ENCODE results near the gene CWC25.
A peak's percentile ranks its signal among the peaks of the same experiment; 100 is the strongest.

Gene CWC25

DNA sequence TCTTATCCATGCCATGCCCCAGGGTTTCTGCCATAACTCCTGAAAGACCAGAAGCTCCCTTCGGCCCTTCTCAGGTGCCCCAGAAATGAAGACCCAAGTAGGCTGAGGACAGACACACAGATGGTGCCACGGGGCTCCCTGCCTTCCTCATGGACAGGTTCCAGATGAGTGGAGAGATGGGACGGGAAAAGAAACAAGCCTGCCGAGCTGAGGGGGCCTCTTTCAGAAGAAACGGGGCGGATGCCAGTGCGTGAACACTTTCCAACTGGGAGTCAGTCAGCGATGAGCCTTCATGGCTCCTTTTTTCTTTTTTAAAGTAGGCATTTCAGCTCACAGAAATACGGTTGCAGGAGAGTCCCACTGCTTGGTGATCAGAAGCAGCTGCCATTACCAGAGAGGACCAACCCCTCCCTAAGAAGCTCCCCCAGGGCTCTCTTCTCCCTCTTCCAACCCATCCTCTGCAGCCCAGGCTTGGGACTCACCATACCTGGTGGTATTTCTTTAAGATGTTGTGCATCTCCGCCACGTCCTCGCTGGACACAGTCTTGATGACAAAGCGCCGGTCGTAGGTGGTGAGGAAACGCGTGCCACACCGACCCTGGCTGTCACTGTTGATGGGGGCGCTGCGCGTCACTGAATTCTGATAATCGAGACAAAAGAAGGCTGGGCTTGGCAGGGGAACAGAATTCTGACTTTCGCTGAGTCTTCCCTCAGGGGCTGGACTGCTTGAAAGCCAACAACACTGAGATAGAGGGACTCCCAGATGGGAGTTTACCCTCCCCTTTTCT lies 45.0 kb downstream of the CWC25 start:
- no peak for DNase-seq

GRCh38 chr17:38777641-38778250 lies 47.4 kb downstream of the CWC25 start:
- no peak for DNase-seq

- DNase-seq: no peak
Observed at GRCh38 chr17:38773258-38773657, 51.9 kb downstream of the CWC25 start.

DNA sequence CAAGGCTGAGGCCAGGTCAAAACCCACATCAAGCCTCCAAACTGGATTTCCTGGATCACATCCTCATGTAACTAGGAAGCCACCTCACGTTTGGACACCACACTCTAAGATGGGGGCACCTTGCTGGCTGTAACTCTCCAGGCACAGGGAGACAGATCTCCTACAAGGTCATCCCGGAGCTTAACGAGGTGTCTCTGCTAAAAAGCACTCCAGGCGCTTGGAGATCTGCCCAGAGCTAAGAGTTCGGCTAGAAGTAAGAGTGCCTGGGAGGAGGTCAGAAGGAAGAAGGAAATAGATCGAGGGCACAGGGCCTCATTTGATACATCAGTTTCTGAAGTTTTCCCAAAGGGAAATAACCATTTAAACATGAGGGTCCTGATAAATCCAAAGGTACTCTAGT lies 56.7 kb downstream of the CWC25 start:
- DNase-seq: no peak

DNA sequence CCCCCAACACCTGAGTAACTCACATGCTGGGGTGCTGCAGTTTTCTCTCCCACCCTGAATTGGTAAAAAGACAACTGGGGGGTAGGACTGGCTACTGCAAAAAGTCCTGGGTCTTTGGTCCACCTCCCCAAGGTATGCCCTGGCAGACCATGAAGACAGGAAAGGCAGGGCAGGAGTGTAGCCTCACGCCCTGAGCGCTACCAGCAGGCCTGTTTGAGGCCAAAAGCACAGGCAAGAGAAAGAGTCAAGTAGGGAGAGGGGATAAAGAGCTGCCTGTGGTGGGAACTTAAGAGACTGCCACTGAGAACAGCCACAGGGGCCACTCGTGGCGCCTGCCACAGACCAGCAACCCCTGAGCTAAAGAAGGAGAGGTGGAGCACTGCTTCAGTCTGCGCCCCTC lies 58.8 kb downstream of the CWC25 start:
- no peak for DNase-seq

- no peak for DNase-seq
Observed at GRCh38 chr17:38762231-38762630, 62.9 kb downstream of the CWC25 start.

DNA sequence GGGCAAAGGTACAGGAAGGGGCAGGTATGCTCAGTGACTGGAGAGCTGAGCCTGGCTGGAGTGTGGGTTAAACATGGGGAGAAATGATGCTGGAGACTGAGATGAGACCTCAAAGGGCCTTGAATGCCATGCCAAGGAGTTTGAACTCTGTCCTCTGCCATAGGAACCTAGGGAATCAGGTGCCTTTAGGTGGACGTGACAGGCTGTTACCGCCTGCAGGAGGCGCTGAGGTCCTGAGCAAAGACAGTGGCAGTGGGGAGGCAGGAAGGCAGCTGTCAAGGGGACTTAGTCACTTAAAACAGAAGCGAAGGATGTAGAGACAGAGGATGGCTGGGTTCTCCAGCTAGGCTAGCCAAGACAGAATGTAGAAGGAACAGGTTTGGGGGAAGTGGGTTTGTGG lies 63.5 kb downstream of the CWC25 start:
- no peak for DNase-seq

- DNase-seq: no peak
Observed at GRCh38 chr17:38753071-38753506, 72.0 kb downstream of the CWC25 start.

- DNase-seq: peak; percentile 96
Observed at GRCh38 chr17:38752308-38753070, 72.6 kb downstream of the CWC25 start, which contains the start of gene PSMB3. TSS of gene PSMB3 (plus strand) at chr17:38752741. CDS start at chr17:38752827, 86 bp downstream.

- DNase-seq: peak; percentile 98
Observed at GRCh38 chr17:38751808-38752307, 73.3 kb downstream of the CWC25 start.

DNA sequence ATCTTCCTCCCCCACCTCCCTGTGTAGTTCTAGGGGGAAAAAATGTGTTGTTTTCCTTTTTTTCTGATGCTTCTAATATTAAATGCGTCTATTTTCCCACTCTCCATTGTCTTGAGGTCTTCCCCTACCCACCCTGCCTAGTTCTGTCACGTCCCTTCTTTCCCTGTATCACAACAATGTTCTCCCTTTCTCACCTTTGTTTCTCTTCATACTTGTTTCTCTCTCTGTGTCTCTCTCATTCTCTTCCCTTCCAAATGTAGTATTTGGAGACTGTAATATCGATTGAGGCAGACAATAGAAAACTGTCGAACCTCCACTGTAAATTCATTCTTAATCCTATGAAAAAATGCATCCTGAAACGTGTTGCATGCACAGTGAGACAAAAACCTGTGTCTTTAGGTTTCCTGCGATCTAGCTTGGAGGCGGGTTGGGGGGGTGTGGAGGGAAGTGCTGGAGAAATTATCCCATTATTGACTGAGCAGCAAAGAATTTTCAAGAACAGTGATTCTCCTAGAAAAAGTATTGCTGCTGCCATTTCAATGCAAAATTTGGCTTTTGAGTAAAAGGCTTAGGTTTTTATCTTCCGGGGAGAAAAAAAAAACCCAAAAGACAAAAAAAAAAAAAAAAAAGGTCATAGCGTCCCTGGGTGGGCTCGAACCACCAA lies 73.8 kb downstream of the CWC25 start:
- no peak for DNase-seq
